ENCODE measurements around the gene HCLS1.
"Not testable (repeated sequence)": the region's sequence is repeated elsewhere in the genome, so short reads cannot be mapped to it uniquely, and the experiment has no call there.

Gene HCLS1

DNA sequence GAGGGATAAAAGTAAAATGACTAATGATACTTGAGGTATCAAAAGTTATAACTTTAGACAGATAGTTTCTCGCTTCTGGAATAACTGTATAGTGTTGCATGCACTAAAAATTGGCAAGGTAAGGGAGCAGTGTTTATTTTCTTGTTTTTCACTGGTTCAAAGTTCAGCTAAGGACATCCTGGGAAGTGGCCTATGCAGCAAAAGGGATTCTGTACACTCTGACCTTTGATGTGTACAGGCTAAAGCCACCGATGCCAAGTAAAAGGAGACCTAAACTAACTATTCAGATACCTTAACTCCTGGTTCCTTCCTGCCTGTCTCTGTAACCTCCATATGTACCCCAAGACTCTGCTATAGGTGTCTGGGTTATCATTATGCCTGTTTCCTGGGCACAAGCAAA, 65.9 kb downstream of the HCLS1 start:
- no peak for DNase-seq

DNA sequence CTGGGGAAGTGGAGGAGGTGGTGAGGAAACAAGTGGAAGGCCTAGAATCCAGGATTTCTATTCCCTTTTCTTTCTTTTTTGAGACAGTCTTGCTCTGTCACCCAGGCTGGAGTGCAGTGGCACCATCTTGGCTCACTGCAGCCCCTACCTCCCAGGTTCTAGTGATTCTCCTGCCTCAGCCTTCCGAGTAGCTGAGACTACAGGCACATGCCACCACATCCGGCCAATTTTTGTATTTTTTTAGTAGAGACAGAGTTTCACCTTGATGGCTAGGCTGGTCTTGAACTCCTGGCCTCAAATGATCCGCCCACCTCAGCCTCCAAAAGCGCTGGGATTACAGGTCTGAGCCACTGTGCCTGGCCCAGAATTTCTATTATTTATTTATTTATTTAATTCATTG, 66.9 kb downstream of the HCLS1 start:
- DNase-seq = not testable (repeated sequence)

DNA sequence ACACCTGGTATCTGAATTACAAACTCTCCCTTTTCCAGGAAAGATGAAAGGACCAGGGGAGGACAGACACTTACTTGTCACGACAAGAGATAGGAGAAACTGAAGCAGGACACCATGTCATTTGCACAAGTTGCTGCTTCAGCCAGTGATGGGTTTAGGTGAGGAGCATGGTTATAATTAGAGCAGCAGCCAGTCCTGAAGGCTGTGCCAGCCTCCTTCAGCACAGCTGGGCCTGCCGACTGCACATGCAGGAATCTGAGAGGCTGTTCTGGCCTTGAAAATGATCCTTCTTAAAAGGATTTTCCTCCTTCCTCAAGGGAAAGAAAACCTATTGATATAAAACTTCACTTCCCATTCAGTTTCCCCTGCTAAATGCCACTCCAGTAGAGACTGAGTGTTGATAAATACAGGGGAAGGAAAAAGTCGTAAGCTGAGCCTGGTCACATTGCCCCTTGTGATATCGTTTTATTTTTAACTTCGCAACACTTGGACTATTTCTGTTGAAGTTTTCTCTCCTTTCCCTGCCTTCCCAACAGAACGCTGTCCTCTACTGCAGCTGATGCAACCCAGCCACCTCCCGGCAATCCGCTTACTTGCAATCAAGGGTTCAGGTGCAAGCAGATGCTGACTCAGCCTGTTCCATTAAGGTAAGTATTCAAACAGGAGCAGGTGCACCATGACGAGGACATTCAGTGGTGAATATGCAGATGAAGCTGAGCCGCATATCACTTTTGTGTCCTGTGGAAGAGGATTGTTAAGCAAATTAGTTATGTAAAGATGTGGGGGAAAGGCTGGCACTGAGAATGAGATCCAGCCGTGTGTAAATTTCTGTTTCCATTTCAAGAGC, 67.6 kb downstream of the HCLS1 start, which contains the start of gene FBXO40:
TSS of gene FBXO40 (plus strand) at position 524 of the 847 bp plus-strand sequence. CDS start 27,197 bp downstream, outside the sequence.
- DNase-seq = peak; percentile 69

DNA sequence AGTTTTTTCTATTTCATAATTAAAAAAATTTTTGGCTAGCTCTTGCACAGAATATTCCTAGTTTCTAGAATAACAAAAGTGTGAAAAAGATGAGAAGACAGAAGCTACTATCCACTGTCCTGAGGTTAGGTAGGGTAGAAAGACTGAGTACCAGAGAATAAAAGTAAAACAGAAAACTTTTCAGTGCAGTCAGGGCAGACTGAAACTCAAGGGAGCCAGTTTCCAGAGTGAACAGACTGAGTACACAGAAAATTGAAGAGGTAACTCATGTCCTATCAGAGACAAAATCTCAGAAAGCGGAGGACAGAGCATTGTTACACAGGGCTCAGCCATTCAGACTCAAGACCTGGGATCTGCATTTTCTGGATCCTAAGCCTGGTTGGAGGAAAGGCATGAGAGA, 76.3 kb downstream of the HCLS1 start:
- no peak for DNase-seq

DNA sequence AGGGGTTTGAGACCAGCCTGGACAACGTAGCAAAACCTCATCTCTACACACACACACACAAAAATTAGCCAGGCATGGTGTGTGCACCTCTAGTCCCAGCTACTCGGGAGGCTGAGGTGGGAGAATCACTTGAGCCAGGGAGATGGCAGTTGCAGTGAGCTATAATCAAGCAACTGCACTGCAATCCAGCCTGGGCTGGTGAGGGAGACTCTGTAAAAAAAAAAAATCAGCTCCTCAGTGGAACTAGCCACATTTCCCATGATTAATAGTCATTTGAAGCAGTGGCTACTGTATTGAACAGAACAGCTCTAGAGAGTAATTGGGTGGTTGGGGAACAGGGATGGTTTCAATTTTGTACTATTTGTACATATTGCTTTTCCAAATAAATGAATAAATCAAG, 79.0 kb downstream of the HCLS1 start:
- DNase-seq = no peak
